GM13976 (cell line): ENCODE data around the gene LRRC10.
"Not testable (repeated sequence)": the region's sequence is repeated elsewhere in the genome, so short reads cannot be mapped to it uniquely, and the experiment has no call there.

Experiments used
- DNase-seq: peaks from one replicate; pipeline ENCODE4 v3.0.0; 2012; ENCODE audit warnings: low spot score
- CTCF ChIP-seq: IDR thresholded peaks from 2 replicates; pipeline ENCODE4 v1.5.1; 2012; ENCODE audit warnings: borderline replicate concordance, mild to moderate bottlenecking; ENCODE audit not compliant: insufficient read depth; ENCODE audit errors: extremely low read depth, missing control alignments, control extremely low read depth
- in situ Hi-C: fragments of 300-500 bp; cut with MboI; formaldehyde crosslinking; loops from one replicate; pipeline ENCODE4 v1.12.0; 2022; ENCODE audit warnings: low sequenced_read_pairs, mixed read lengths, inconsistent platforms; ENCODE audit not compliant: unreplicated experiment

The LRRC10 gene

GRCh38 chr12:69608114-69608513, 2.6 kb downstream of the LRRC10 start:
- in situ Hi-C loops: no loop called here
- TF ChIP-seq CTCF: no peak

GRCh38 chr12:69604275-69604674, 6.4 kb downstream of the LRRC10 start:
- in situ Hi-C loops, DNase-seq: not testable (repeated sequence)

More at GRCh38 chr12:69608114-69608513, 2.6 kb downstream of the LRRC10 start:
- DNase-seq: no peak

- in situ Hi-C loops, DNase-seq: not testable (repeated sequence)
Observed at GRCh38 chr12:69603556-69603955, 7.2 kb downstream of the LRRC10 start.

- in situ Hi-C loops: no loop called here
- TF ChIP-seq CTCF: no peak
- DNase-seq: no peak
Observed at GRCh38 chr12:69602954-69603353, 7.8 kb downstream of the LRRC10 start.

- in situ Hi-C loops: no loop called here
- TF ChIP-seq CTCF: no peak
- no peak for DNase-seq
Observed at GRCh38 chr12:69601962-69602685, 8.6 kb downstream of the LRRC10 start.

- in situ Hi-C loops: no loop called here
Observed at GRCh38 chr12:69600804-69601203, 9.9 kb downstream of the LRRC10 start.

GRCh38 chr12:69598174-69598753, 12.4 kb downstream of the LRRC10 start:
- in situ Hi-C loops: no loop called here
- no peak for DNase-seq
- no peak for TF ChIP-seq CTCF

More at GRCh38 chr12:69600804-69601203, 9.9 kb downstream of the LRRC10 start:
- TF ChIP-seq CTCF: no peak
- no peak for DNase-seq
